Keratinocyte (primary cell): ENCODE results near the gene R3HDM2. TPM values are rescaled to one million over a fixed set of nuclear protein-coding genes. Genes with fewer than 3 reads are reported as not detected.

Experiments used
- DNase-seq: peaks from one replicate; pipeline ENCODE4 v3.0.0-alpha.2; 2011; ENCODE audit warnings: low read depth, missing footprints, low spot score
- FAIRE-seq: peaks from 2 replicates; lab custom pipeline; 2011; peaks lifted over from hg19 to GRCh38; lab: Jason Lieb, UNC
- H2AFZ ChIP-seq: 2 replicates; pipeline ENCODE4 v1.6.0; 2012; ENCODE audit warnings: low read length, control low read depth, inconsistent platforms; ENCODE audit not compliant: control insufficient read depth
- H3K27ac ChIP-seq: 2 replicates; pipeline ENCODE4 v1.5.1; 2011; ENCODE audit warnings: low read length; ENCODE audit not compliant: control insufficient read depth, insufficient read depth
- H3K27me3 ChIP-seq: 3 replicates; pipeline ENCODE4 v1.6.0; 2011; ENCODE audit warnings: low read length; ENCODE audit not compliant: control insufficient read depth, insufficient read depth; ENCODE audit errors: extremely low read depth
- H3K36me3 ChIP-seq, 2 experiments: 2 replicates in 1 of 2; 3 replicates in 1 of 2; pipeline ENCODE4 v1.5.1; 2011; ENCODE audit warnings: low read length in 2 of 2, mild to moderate bottlenecking in 1 of 2; ENCODE audit not compliant: control insufficient read depth in 2 of 2, insufficient read depth in 2 of 2; ENCODE audit errors: extremely low read depth in 1 of 2
- H3K4me1 ChIP-seq: 3 replicates; pipeline ENCODE4 v1.5.1; 2011; ENCODE audit warnings: low read length; ENCODE audit not compliant: control insufficient read depth, insufficient read depth; ENCODE audit errors: extremely low read depth
- H3K4me2 ChIP-seq: 3 replicates; pipeline ENCODE4 v1.6.0; 2011; ENCODE audit warnings: low read depth, low read length; ENCODE audit not compliant: control insufficient read depth, insufficient read depth; ENCODE audit errors: extremely low read depth
- H3K4me3 ChIP-seq, 3 experiments: fragments of 200-600 bp in 1 of 3; sonication (generic) in 1 of 3; 2 replicates in 2 of 3; 3 replicates in 1 of 3; pipeline ENCODE4 v1.5.1; 2011 to 2016; ENCODE audit warnings: low read length in 3 of 3, mild to moderate bottlenecking in 3 of 3, control low read depth in 2 of 3, inconsistent platforms in 1 of 3, low read depth in 1 of 3, mixed read lengths in 1 of 3, mixed run types in 1 of 3, moderate library complexity in 1 of 3; ENCODE audit not compliant: control insufficient read depth in 2 of 3, insufficient read depth in 2 of 3; ENCODE audit errors: extremely low read depth in 1 of 3
- H3K79me2 ChIP-seq: 2 replicates; pipeline ENCODE4 v1.6.0; 2012; ENCODE audit warnings: low read length; ENCODE audit not compliant: control insufficient read depth, insufficient read depth
- H3K9ac ChIP-seq: 3 replicates; pipeline ENCODE4 v1.6.0; 2011; ENCODE audit warnings: low read length; ENCODE audit not compliant: control insufficient read depth, insufficient read depth; ENCODE audit errors: extremely low read depth
- H3K9me1 ChIP-seq: 3 replicates; pipeline ENCODE4 v1.6.0; 2011; ENCODE audit warnings: low read length; ENCODE audit not compliant: control insufficient read depth, insufficient read depth; ENCODE audit errors: extremely low read depth
- H3K9me3 ChIP-seq: 2 replicates; pipeline ENCODE4 v1.5.1; 2012; ENCODE audit warnings: low read depth, low read length; ENCODE audit not compliant: control insufficient read depth
- H4K20me1 ChIP-seq: 3 replicates; pipeline ENCODE4 v1.6.0; 2011; ENCODE audit warnings: low read length; ENCODE audit not compliant: control insufficient read depth, insufficient read depth; ENCODE audit errors: extremely low read depth
- CTCF ChIP-seq, 3 experiments: IDR thresholded peaks in 1 of 3; conservative IDR thresholded peaks in 1 of 3; optimal IDR thresholded peaks in 1 of 3; 2 replicates in 2 of 3; 3 replicates in 1 of 3; pipeline versions ENCODE3 to v1.5.1; 2011; ENCODE audit warnings: low read length in 3 of 3, mild to moderate bottlenecking in 3 of 3, moderate library complexity in 2 of 3, control low read depth in 1 of 3, inconsistent platforms in 1 of 3; ENCODE audit not compliant: insufficient read depth in 2 of 3; ENCODE audit errors: extremely low read depth in 1 of 3
- EZH2 ChIP-seq: IDR thresholded peaks from one replicate; pipeline ENCODE4 v1.6.1; 2012; ENCODE audit warnings: inconsistent platforms, mild to moderate bottlenecking, low read length, moderate library complexity
- dilution Hi-C: fragments of 300-500 bp; cut with MboI; formaldehyde crosslinking; loops from one replicate; pipeline ENCODE4 v1.7.0; 2020; ENCODE audit warnings: low sequenced_read_pairs; ENCODE audit not compliant: extremely low pct_ligation_motif_present
- polyA plus RNA-seq, 5 experiments: library from polyadenylated mRNA; depleted of rRNA in 3 of 5; stranded (reverse) in 3 of 5; stranded (forward) in 1 of 5; unstranded in 1 of 5; fragments of >200 nt; gene quantifications; 1 replicate in 1 of 5; 2 replicates in 3 of 5; 3 replicates in 1 of 5; pipeline versions ENCODE4 v1.2.1 to v1.2.3, GENCODE V29; 2011 to 2012; ENCODE audit warnings: missing spikeins in 2 of 5, low read depth in 1 of 5, low replicate concordance in 1 of 5

The R3HDM2 gene
- polyA plus RNA-seq, 1 donor (not counting 4 experiments of a cell fraction or from before 2014, with no cell fraction given): 11.1 TPM

GRCh38 chr12:57236201-57236924, 194.5 kb downstream of the R3HDM2 start:
- TF ChIP-seq EZH2 (no peak), CTCF (optimal IDR thresholded peaks at IDR 0.05 in 1 of 3, IDR thresholded peaks at IDR 0.05 in 1 of 3, conservative IDR thresholded peaks at IDR 0.05 in 1 of 3; ENCODE audit: extremely low read depth in 1 of 3, insufficient read depth in 2 of 3, low read length in 3 of 3) (no peak)
- DNase-seq: no peak
- Histone ChIP-seq H3K9me1 (no peaks in the 10 kb centered on the region), H3K27ac (no peak overlapping the region), H3K9me3 (no peaks in the 10 kb centered on the region), H3K9ac (peak overlapping the region; percentile 37), H3K4me3 (peak overlapping the region; percentile 5 to 39 (median 19)), H4K20me1 (no peaks in the 10 kb centered on the region), H3K36me3 (peaks cover 23 to 36% of the 10 kb centered on the region in 2 experiments), H3K4me1 (peaks cover 78% of the 10 kb centered on the region), H3K27me3 (peaks cover 26% of the 10 kb centered on the region), H3K79me2 (peaks cover 6% of the 10 kb centered on the region), H2AFZ (no peak overlapping the region), H3K4me2 (peak overlapping the region; percentile 94)
- dilution Hi-C loops: no loop called here
- FAIRE-seq: peak; percentile 58

GRCh38 chr12:57235728-57236131, 195.1 kb downstream of the R3HDM2 start:
- Histone ChIP-seq H3K9me3 (no peaks in the 10 kb centered on the region), H3K4me3 (peak overlapping the region in 1 of 3 experiments; percentile 39), H3K4me1 (peaks cover 81% of the 10 kb centered on the region), H3K27ac (no peak overlapping the region), H2AFZ (no peak overlapping the region), H3K79me2 (peaks cover 12% of the 10 kb centered on the region), H3K36me3 (peaks cover 25 to 41% of the 10 kb centered on the region in 2 experiments), H3K4me2 (peak overlapping the region; percentile 94), H3K27me3 (peaks cover 20% of the 10 kb centered on the region), H3K9me1 (no peaks in the 10 kb centered on the region), H3K9ac (no peak overlapping the region), H4K20me1 (no peaks in the 10 kb centered on the region)
- dilution Hi-C loops: no loop called here
- FAIRE-seq (no peak), DNase-seq (no peak)
- no peak for TF ChIP-seq CTCF (optimal IDR thresholded peaks at IDR 0.05 in 1 of 3, IDR thresholded peaks at IDR 0.05 in 1 of 3, conservative IDR thresholded peaks at IDR 0.05 in 1 of 3; ENCODE audit: extremely low read depth in 1 of 3, insufficient read depth in 2 of 3, low read length in 3 of 3)
- TF ChIP-seq EZH2: no peak
